ENCODE measurements around the gene C2orf92.

C2orf92 gene

DNA sequence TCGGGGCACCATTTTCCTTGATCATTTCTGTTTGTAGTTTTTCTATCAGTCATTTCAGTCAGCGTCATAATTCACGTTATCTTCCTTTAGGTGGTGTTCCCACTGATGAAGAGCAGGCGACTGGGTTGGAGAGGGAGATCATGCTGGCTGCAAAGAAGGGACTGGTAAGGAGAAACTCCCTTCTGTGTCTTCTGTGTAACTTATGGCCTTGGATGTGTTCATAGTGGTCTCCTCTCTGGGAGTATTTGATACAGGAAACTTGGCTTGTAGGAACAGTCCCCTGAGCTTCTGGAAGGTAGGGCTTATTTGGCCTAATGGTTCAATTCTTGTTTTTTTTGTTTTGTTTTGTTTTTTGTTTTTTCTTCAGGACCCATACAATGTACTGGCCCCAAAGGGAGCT lies 22.5 kb upstream of the C2orf92 start:
- no peak for DNase-seq (ENCODE audit: low read depth)
- TF ChIP-seq, protein P1, sequence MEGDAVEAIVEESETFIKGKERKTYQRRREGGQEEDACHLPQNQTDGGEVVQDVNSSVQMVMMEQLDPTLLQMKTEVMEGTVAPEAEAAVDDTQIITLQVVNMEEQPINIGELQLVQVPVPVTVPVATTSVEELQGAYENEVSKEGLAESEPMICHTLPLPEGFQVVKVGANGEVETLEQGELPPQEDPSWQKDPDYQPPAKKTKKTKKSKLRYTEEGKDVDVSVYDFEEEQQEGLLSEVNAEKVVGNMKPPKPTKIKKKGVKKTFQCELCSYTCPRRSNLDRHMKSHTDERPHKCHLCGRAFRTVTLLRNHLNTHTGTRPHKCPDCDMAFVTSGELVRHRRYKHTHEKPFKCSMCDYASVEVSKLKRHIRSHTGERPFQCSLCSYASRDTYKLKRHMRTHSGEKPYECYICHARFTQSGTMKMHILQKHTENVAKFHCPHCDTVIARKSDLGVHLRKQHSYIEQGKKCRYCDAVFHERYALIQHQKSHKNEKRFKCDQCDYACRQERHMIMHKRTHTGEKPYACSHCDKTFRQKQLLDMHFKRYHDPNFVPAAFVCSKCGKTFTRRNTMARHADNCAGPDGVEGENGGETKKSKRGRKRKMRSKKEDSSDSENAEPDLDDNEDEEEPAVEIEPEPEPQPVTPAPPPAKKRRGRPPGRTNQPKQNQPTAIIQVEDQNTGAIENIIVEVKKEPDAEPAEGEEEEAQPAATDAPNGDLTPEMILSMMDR (IDR thresholded peaks at IDR 0.05; ENCODE audit: low read length, missing control alignments), result no peak
- H3K4me3 ChIP-seq (replicated peaks; ENCODE audit: low read depth, low read length), result peak overlapping the region; percentile 98

DNA sequence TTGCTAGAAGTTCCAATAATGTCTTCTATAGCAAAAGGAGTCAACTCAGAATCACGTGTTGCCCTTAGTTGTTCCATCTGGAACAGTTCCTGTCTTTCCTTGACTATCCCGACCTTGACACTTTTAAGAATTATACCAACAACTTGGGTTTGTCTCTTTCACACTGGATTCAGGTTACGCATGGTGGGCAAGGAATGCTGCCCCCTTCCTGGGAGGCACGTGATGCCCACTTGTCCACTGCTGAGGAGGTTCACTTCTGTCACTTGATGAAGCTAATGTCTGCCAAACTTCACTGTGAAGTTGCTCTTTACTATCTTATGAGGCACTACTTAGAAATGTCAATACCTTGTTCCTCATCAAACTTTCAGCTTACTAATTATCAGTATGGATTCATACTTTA lies 18.4 kb upstream of the C2orf92 start:
- TF ChIP-seq, protein P1 (IDR thresholded peaks at IDR 0.05; ENCODE audit: low read length, missing control alignments), result no peak
- no peak overlapping the region for H3K4me3 ChIP-seq (replicated peaks; ENCODE audit: low read depth, low read length)
- no peak for DNase-seq (ENCODE audit: low read depth)

DNA sequence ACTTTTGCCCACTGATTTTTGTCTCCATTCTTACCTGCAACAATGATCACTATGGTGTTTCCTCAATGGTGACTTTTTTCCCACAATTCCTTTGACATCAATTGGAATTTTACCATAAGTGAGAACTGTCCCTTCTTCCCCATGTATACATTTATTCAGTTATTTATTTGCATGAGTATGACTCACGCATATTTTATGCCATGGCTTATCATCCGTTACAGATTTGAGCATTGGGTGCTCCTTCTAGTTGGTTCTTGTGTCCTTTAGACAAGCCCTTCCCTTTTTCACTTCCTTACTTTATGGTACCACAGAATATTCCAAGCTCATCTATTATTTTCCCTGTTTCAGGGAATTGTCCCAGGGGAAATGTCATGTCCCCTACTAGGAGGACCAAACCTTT lies 16.0 kb upstream of the C2orf92 start:
- TF ChIP-seq, protein P1 (IDR thresholded peaks at IDR 0.05; ENCODE audit: low read length, missing control alignments), result no peak
- no peak for DNase-seq (ENCODE audit: low read depth)
- no peak overlapping the region for H3K4me3 ChIP-seq (replicated peaks; ENCODE audit: low read depth, low read length)

DNA sequence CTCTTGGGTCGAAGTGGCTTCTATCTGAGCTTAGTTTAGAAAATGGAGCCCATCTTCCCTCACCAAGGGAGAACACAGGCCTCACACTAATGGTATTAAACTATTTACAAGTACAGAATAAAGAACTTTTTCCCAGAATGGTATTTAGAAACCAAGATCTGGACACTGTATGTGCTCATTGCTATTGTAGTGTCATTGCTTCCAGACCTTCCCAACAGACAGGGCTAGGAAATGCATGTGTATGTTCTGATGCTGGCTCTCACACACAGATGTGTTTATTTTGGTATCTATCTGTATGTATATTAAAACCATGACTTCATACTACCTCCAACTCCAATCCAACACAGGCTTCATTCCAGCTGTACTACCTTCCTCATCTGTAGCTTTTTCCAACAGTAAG lies 15.6 kb upstream of the C2orf92 start:
- DNase-seq (ENCODE audit: low read depth), result no peak
- TF ChIP-seq, protein P1 (IDR thresholded peaks at IDR 0.05; ENCODE audit: low read length, missing control alignments), result no peak
- H3K4me3 ChIP-seq (replicated peaks; ENCODE audit: low read depth, low read length), result no peak overlapping the region

DNA sequence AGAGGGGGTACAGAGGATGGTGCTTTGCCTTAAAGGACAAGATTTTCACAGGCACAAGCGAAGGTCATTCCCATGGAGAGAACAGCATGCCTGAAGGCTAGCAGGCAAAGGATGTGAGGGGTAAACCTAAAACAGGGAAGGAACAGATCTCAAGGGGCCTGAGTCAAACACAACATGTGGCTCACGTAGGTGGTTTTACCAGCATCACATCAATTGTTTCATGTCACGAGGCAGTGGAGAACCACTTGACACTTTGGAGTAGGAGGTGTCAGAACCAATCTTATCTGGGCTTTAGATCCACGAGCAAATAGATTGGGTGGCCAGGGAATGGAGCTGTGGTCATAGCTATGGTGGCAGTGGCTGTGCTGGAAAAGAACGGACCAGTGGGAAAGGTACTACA lies 15.2 kb upstream of the C2orf92 start:
- DNase-seq (ENCODE audit: low read depth), result no peak
- TF ChIP-seq, protein P1 (IDR thresholded peaks at IDR 0.05; ENCODE audit: low read length, missing control alignments), result no peak
- no peak overlapping the region for H3K4me3 ChIP-seq (replicated peaks; ENCODE audit: low read depth, low read length)

DNA sequence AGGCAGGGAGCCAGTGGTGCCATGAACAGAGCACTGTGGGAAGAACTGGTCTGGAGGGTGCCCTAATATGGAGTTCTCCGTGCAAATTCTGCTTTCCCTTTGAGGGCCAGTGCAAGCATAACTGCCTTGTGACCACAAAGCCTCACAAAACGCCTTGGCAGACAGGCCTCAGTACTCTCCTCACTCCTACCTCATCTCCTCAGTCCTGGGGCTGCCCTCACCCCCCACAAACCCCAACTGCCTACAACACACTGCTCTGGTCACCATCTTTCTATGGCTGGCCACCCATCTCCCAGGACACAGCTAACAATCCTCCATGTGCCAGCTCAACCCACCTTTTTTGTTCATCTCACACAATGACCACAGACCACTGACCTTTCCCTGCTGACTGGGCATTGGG lies 14.7 kb upstream of the C2orf92 start:
- no peak overlapping the region for H3K4me3 ChIP-seq (replicated peaks; ENCODE audit: low read depth, low read length)
- DNase-seq (ENCODE audit: low read depth), result no peak
- TF ChIP-seq, protein P1 (IDR thresholded peaks at IDR 0.05; ENCODE audit: low read length, missing control alignments), result no peak

DNA sequence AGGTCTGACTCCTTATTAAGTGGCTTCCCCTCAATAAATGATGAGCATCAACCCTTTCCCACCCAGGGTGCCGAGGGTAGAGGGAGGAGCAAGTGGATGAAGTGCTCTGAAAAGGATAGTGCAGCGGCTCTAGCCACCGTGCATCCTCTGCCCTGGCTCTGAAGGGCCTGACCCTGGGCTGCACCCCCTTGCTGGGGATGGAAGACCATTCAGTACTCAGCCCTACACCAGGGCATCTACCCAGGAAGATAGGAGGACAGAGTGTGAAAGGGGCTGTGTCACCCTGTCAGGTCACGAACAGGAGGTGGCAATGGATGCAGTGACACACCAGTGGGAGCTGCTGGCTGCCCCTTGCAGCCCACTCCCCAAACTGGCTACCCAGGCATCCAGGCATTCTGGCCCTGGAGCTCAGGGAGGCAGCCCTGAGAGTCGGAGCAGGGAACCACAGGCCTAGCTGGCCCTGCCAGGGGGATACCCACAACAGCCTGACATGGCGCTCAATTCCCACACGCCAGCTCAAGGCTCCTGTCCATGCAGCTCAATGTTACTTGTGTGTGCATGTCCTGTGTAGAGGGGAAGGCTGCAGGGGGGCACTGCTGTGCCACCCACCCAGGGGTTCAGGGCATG lies 13.3 kb upstream of the C2orf92 start:
- no peak overlapping the region for H3K4me3 ChIP-seq (replicated peaks; ENCODE audit: low read depth, low read length)
- no peak for DNase-seq (ENCODE audit: low read depth)
- TF ChIP-seq, protein P1 (IDR thresholded peaks at IDR 0.05; ENCODE audit: low read length, missing control alignments), result no peak
